ENCODE results near the gene NPAS3.

DNA sequence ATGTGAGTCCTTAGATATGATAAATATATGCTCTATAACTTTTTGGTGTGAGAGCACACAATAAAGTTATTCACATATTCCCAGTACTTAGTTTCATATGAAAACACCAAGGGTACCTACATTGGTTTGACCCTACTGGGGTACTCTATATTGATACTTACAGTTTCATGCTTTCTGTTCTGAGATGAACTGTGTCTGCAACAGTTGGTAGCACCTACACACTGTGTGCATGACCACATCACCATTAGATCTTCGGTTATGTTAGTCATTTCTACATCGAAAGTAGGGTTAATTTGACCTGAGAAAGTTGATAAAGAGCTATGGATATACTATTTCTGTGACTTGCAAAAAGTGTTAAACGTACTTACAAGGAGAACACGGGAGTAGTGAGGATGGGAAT lies 337.2 kb downstream of the NPAS3 start:
- TF ChIP-seq CTCF (IDR thresholded peaks at IDR 0.05; ENCODE audit: low read depth, low read length) (no peak), EZH2phosphoT487 (IDR thresholded peaks at IDR 0.05; ENCODE audit: low read depth) (no peak)

Data from OCI-LY3 (cell line).